GM23248 (cell line): ENCODE results near the gene MAML3.

Experiments
- EZH2 ChIP-seq: fragments of 200-600 bp; sonication (generic); IDR thresholded peaks from 2 replicates; pipeline ENCODE4 v1.6.1; 2018; ENCODE audit warnings: antibody characterized with exemption, mild to moderate bottlenecking; ENCODE audit not compliant: insufficient read depth, poor library complexity, severe bottlenecking
- EZH2phosphoT487 ChIP-seq: fragments of 200-600 bp; sonication (generic); IDR thresholded peaks from 2 replicates; pipeline ENCODE4 v1.6.1; 2018; ENCODE audit warnings: antibody characterized with exemption, moderate library complexity, mild to moderate bottlenecking, low read depth; ENCODE audit not compliant: insufficient read depth

DNA sequence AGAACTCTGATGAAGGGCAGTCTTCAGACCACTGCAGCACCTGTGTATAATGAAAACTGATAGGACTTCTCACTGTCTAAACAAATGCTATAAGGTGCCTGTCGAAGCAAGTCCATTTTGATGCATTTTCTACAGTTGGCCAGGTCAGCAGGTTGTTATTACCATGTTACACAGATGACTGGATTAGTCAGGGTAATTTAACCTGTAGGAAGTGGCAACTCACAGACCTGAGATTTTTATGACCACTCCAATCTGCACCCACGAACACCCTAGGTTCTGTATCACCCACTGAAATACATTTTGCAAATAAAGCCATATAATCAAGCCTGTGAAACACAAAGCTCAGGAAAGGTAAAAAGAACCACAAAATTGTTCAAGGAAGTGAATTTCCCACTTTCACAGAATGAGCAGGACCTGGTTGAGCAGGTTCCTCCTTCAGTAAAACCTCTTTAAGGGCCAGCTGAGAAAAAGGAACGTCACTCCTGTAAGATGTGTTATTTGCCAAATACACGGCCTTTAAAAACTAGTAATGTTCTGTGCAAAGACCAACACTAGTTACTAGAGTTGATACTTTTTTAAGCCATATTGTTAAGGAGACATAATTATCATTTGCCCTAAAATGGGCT is 12.7 kb downstream of the MAML3 start:
- TF ChIP-seq EZH2 (no peak), EZH2phosphoT487 (no peak)
